GM23248 (cell line): ENCODE data around the gene COL27A1. TPM values are rescaled to one million over a fixed set of nuclear protein-coding genes. Genes with fewer than 3 reads are reported as not detected.

Source experiments
- DNase-seq: peaks from one replicate; pipeline ENCODE4 v3.0.0-alpha.2; 2015
- H2AFZ ChIP-seq: fragments of 200-600 bp; sonication (generic); 2 replicates; pipeline ENCODE4 v1.6.1; 2016; ENCODE audit warnings: antibody characterized with exemption
- H3F3A ChIP-seq: fragments of 200-600 bp; sonication (generic); 2 replicates; pipeline ENCODE4 v1.6.1; 2016; ENCODE audit warnings: mild to moderate bottlenecking, antibody characterized with exemption, mixed run types; ENCODE audit not compliant: insufficient read depth
- H3K27ac ChIP-seq: fragments of 200-600 bp; sonication (generic); 2 replicates; pipeline ENCODE4 v1.5.1; 2016; ENCODE audit warnings: mild to moderate bottlenecking
- H3K27me3 ChIP-seq: fragments of 200-600 bp; sonication (generic); replicated peaks from 2 replicates; pipeline ENCODE4 v1.6.1; 2016; ENCODE audit warnings: mild to moderate bottlenecking; ENCODE audit not compliant: insufficient read depth
- H3K36me3 ChIP-seq: fragments of 200-600 bp; sonication (generic); 2 replicates; pipeline ENCODE4 v1.6.1; 2016; ENCODE audit warnings: low read depth, mild to moderate bottlenecking
- H3K4me1 ChIP-seq: fragments of 200-600 bp; sonication (generic); 2 replicates; pipeline ENCODE4 v1.6.1; 2016; ENCODE audit warnings: mild to moderate bottlenecking; ENCODE audit not compliant: insufficient read depth
- H3K4me2 ChIP-seq: fragments of 200-600 bp; sonication (generic); one replicate; pipeline ENCODE4 v1.6.1; 2016; ENCODE audit warnings: mild to moderate bottlenecking; ENCODE audit not compliant: unreplicated experiment
- H3K4me3 ChIP-seq: fragments of 200-600 bp; sonication (generic); 2 replicates; pipeline ENCODE4 v1.5.1; 2016; ENCODE audit warnings: mild to moderate bottlenecking
- H3K79me2 ChIP-seq: fragments of 200-600 bp; sonication (generic); 2 replicates; pipeline ENCODE4 v1.6.1; 2016; ENCODE audit warnings: mild to moderate bottlenecking; ENCODE audit not compliant: insufficient read depth
- H3K9ac ChIP-seq: fragments of 200-600 bp; sonication (generic); 2 replicates; pipeline ENCODE4 v1.6.1; 2016; ENCODE audit warnings: mild to moderate bottlenecking
- H3K9me2 ChIP-seq: fragments of 200-600 bp; sonication (generic); 2 replicates; pipeline ENCODE4 v1.6.1; 2016; ENCODE audit warnings: mixed run types, mild to moderate bottlenecking, moderate library complexity; ENCODE audit not compliant: insufficient read depth
- H3K9me3 ChIP-seq: fragments of 200-600 bp; sonication (generic); one replicate; pipeline ENCODE4 v1.6.1; 2017; ENCODE audit warnings: low read depth
- H4K20me1 ChIP-seq: fragments of 200-600 bp; sonication (generic); 2 replicates; pipeline ENCODE4 v1.6.0; 2016; ENCODE audit not compliant: insufficient read depth
- EZH2 ChIP-seq: fragments of 200-600 bp; sonication (generic); IDR thresholded peaks from 2 replicates; pipeline ENCODE4 v1.6.1; 2018; ENCODE audit warnings: antibody characterized with exemption, mild to moderate bottlenecking; ENCODE audit not compliant: insufficient read depth, poor library complexity, severe bottlenecking
- EZH2phosphoT487 ChIP-seq: fragments of 200-600 bp; sonication (generic); IDR thresholded peaks from 2 replicates; pipeline ENCODE4 v1.6.1; 2018; ENCODE audit warnings: antibody characterized with exemption, moderate library complexity, mild to moderate bottlenecking, low read depth; ENCODE audit not compliant: insufficient read depth
- WGBS, 2 experiments: methylation state at CpG; one replicate each; pipeline ENCODE4 v1.1.6; 2015 to 2017; ENCODE audit warnings: low lambda C conversion rate in 2 of 2, low coverage in 1 of 2; ENCODE audit errors: missing lambda C conversion rate in 2 of 2; 5-methylcytosine and 5-hydroxymethylcytosine counted together
- in situ Hi-C: fragments of 300-500 bp; cut with MboI; formaldehyde crosslinking; loops from 2 replicates; pipeline ENCODE4 v1.15.0; 2020
- polyA plus RNA-seq: library from polyadenylated mRNA; unstranded; fragments of >200 nt; fragmentation: Nextera tagmentation; extraction: Ambion mirVana; gene quantifications from 2 replicates; pipeline ENCODE4 v1.2.1, GENCODE V29; 2016
- total RNA-seq: library from RNA; depleted of rRNA; stranded (reverse); fragments of >200 nt; shearing (Covaris generic); gene quantifications from 2 replicates; pipeline ENCODE4 v1.2.3, GENCODE V29; 2014

Gene COL27A1
- total and polyA plus RNA-seq, 2 experiments from 2014 or later: 1.6 to 2.3 TPM

- no peak overlapping the region for H3K4me3 ChIP-seq
- no peak for TF ChIP-seq EZH2phosphoT487
- TF ChIP-seq EZH2: no peak
- H2AFZ ChIP-seq: no peak overlapping the region
- no peaks in the 10 kb centered on the region for H3K79me2 ChIP-seq
- H3K9me3 ChIP-seq: no peaks in the 10 kb centered on the region
- H3K27ac ChIP-seq: peak overlapping the region; percentile 37; the same call in 1 of the 2 replicates
- peak; percentile 90 for DNase-seq
- in situ Hi-C loops: no loop called here
- 12 to 19% methylated on average over 6 of the region's 6 CpGs for WGBS, 2 experiments
- no peaks in the 10 kb centered on the region for H3K36me3 ChIP-seq
- peaks cover 12% of the 10 kb centered on the region for H3F3A ChIP-seq
- no peaks in the 10 kb centered on the region for H3K27me3 ChIP-seq
- peaks cover 9% of the 10 kb centered on the region for H3K4me1 ChIP-seq
- no peaks in the 10 kb centered on the region for H4K20me1 ChIP-seq
- peak overlapping the region; percentile 34 for H3K4me2 ChIP-seq
- H3K9ac ChIP-seq: 0 out of 2 replicates have a peak overlapping the region, but pooled peaks have one; percentile 11
- no peaks in the 10 kb centered on the region for H3K9me2 ChIP-seq
These were observed 58.8 kb downstream of the COL27A1 start for GRCh38 chr9:114214181-114214580.

GRCh38 chr9:114214686-114215414, 59.5 kb downstream of the COL27A1 start:
- H3K79me2 ChIP-seq: no peaks in the 10 kb centered on the region
- no peaks in the 10 kb centered on the region for H4K20me1 ChIP-seq
- no peaks in the 10 kb centered on the region for H3K36me3 ChIP-seq
- H3K9me2 ChIP-seq: no peaks in the 10 kb centered on the region
- 52 to 61% methylated on average over 7 of the region's 7 CpGs for WGBS, 2 experiments
- H3F3A ChIP-seq: peaks cover 12% of the 10 kb centered on the region
- H3K27me3 ChIP-seq: no peaks in the 10 kb centered on the region
- peak overlapping the region; percentile 37; the same call in 1 of the 2 replicates for H3K27ac ChIP-seq
- H3K9ac ChIP-seq: no peak overlapping the region
- in situ Hi-C loops: no loop called here
- no peak for DNase-seq
- H3K4me1 ChIP-seq: peaks cover 9% of the 10 kb centered on the region
- H2AFZ ChIP-seq: no peak overlapping the region
- H3K4me3 ChIP-seq: no peak overlapping the region
- no peaks in the 10 kb centered on the region for H3K9me3 ChIP-seq
- TF ChIP-seq EZH2phosphoT487 (no peak), EZH2 (no peak)
- no peak overlapping the region for H3K4me2 ChIP-seq

GRCh38 chr9:114216081-114216480, 60.7 kb downstream of the COL27A1 start:
- in situ Hi-C loops: no loop called here

GRCh38 chr9:114216976-114217375, 61.6 kb downstream of the COL27A1 start:
- Histone ChIP-seq H3K9me3 (no peaks in the 10 kb centered on the region), H3K4me1 (peaks cover 9% of the 10 kb centered on the region), H3K27ac (no peak overlapping the region), H3K36me3 (no peaks in the 10 kb centered on the region), H3F3A (peaks cover 12% of the 10 kb centered on the region), H3K27me3 (no peaks in the 10 kb centered on the region), H3K4me3 (no peak overlapping the region), H2AFZ (no peak overlapping the region), H3K4me2 (no peak overlapping the region), H3K79me2 (no peaks in the 10 kb centered on the region), H3K9me2 (no peaks in the 10 kb centered on the region), H3K9ac (no peak overlapping the region), H4K20me1 (no peaks in the 10 kb centered on the region)
- WGBS, 2 experiments: 83 to 87% methylated on average over 4 of the region's 4 CpGs
- TF ChIP-seq EZH2 (no peak), EZH2phosphoT487 (no peak)
- DNase-seq: peak; percentile 30
- in situ Hi-C loops: no loop called here

More at GRCh38 chr9:114216081-114216480, 60.7 kb downstream of the COL27A1 start:
- peaks cover 9% of the 10 kb centered on the region for H3K4me1 ChIP-seq
- no peaks in the 10 kb centered on the region for H3K36me3 ChIP-seq
- DNase-seq: no peak
- H3K4me3 ChIP-seq: no peak overlapping the region
- no peak overlapping the region for H2AFZ ChIP-seq
- no peak overlapping the region for H3K4me2 ChIP-seq
- peaks cover 12% of the 10 kb centered on the region for H3F3A ChIP-seq
- H3K27me3 ChIP-seq: no peaks in the 10 kb centered on the region
- H3K79me2 ChIP-seq: no peaks in the 10 kb centered on the region
- TF ChIP-seq EZH2 (no peak), EZH2phosphoT487 (no peak)
- H3K27ac ChIP-seq: no peak overlapping the region
- no peaks in the 10 kb centered on the region for H3K9me3 ChIP-seq
- 52 to 54% methylated on average over 7 of the region's 7 CpGs for WGBS, 2 experiments
- no peaks in the 10 kb centered on the region for H4K20me1 ChIP-seq
- H3K9me2 ChIP-seq: no peaks in the 10 kb centered on the region
- no peak overlapping the region for H3K9ac ChIP-seq
